NCI-H2171 (cell line): ENCODE results near the gene OGFOD2.
A peak's percentile ranks its signal among the peaks of the same experiment; 100 is the strongest.

ENCODE experiments used
- DNase-seq: peaks from one replicate; lab custom pipeline; 2025; lab: John Stamatoyannopoulos, UW

Gene OGFOD2

DNA sequence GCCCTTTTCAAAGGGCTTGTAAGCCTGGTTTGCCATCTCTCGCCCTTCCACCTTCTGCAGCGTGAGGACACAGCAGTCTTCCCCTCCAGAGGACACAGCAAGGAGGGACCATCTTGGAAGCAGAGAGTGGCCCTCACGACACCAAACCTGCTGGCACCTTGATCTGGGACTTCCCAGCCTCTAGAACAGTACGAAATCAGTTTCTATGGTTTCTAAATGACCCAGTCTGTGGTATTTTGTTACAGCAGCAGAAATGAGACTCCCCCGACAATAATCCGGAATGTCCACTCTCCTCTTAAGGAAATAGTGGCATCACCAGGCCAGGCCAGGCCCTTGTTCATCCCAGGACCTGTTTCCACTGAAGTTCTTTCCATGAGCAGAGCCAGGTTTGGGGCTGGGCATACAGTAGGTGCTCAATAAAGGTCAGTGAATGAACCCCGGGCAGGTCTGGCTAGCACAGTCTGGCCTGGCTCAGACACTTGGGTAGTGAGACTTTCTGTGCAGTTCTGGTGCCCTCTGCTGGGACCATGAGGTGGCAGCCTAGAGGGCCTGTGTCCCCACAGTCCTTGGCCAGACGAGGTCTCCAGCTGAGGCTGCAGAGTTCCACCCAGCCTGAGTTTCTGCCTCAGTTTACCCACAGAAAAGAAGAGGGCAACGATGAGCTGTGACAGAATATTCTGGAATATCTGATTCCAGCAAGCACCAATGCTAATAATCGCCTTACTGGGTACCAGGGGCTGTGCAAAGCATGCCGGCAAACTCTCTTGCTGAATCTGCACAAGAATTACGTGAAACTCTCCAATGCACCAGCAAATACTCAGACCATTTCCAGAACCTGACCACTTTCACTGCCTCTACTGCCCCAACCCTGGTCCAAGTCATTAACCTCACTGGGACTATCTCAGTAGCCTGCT, 22.8 kb upstream of the OGFOD2 start:
- DNase-seq = peak; percentile 36

DNA sequence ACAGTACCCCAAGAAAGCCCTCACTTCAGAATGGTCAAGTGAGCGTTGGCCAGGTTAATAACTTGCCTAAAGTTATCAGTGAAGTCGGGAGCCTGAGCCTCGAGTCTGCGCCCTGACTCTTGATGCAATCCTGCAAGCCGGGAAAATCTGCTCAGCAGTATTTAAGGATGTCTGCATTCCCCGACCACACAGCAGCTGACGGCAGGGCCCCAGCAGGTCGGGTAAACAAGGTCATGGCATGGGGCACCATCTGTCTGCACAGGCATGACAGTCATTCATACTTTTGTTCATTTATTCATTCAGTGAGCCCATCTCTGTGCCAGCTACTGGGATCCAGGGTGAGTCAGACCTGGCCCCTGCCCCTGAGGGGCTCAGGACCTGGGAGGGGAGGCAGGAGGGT, 19.9 kb upstream of the OGFOD2 start:
- DNase-seq = peak; percentile 28

DNA sequence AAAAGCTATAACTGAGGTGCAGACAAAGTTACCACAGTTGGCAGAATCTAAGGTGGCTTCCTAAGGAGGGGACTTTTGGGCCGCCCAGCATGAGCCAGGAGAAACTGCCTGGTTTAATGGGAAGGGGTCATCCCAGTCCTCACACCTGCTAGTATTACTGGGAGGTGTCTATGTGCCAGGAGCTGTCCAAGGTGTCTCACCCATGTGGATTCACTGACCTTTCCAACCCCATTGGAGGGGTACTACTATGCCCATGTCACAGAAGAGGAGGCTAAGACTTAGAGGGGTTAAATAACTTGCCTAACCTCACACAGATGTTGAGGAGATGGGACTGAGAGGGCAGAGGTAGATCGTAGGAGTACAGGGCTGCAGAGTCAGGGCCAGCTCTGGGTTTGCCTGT, 19.0 kb upstream of the OGFOD2 start:
- DNase-seq = no peak

DNA sequence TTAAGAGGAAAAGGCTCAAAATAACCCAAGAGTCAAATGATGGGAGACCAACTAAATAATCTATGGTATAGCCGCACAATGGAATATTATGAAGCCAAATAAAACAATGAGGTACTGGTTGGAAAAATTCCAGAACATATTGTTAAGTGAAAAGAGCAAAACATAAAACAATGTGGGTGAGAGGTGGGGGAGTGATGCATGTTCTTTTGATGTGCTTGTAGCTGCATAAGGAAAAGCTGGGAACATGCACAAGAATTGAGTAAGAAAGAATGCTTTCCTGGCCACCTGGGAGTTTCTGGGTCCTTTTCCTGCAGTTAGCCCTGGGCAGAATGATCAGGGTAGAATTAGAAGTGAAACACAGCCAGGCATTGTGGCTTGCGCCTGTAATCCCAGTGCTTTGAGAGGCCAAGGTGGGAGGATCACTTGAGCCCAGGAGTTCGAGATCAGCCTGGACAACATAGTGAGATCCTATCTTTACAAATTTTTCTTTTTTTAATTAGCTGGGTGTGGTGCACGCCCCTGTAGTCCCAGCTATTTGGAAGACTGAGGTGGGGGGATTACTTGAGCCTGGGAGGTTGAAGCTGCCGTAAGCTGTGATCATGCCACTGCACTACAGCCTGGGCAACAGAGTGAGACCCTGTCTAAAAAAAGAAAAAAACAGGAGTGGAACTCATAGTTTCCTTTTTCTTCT, 16.7 kb upstream of the OGFOD2 start:
- DNase-seq = no peak

DNA sequence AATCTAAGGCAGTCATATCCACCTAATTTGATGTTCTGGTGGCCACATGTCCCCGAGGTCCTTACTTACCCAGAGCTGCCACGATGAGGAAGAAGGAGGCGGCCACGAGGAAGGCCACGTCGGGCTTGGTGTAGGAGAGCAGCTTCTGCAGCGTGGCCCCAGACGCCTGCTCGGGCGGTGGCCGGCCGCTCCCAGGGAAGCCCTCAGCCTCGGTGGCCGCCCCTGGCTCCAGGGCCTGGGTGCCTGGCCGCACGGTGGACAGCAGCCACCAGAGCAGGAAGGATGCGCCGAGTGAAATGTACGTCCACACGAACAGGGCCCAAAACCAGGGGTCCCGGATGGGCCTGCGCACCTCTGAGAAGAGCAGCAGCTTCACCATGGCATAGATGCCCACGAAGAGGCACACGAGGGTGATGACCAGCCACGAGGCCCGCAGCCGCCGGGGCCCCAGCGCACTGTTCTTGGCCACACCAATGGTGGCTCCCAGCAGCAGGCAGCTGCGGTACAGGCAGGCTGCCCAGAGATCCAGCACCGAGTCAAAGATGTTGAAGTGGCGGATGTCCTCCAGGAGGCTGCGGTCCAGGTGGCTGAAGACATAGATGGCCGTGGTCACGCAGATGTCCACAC, 15.4 kb upstream of the OGFOD2 start:
- DNase-seq = no peak

DNA sequence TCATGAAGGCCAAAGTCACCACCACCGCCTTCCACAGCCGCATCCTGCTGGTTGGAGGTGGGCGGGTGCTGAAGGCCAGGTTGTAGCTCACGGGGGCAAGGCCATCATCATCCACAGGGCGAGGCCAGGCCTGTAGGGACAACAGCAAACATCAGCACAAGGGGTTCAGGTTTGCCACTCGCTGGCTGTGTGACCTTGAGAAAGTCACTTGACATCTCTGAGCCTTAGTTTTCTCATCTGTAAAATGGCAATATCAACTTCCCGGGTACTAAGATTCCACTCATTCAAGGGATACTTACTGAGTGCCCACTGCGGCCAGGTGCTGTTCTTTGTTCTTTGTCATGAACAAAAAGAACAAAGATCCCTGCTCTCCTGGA, 14.9 kb upstream of the OGFOD2 start:
- DNase-seq = no peak

DNA sequence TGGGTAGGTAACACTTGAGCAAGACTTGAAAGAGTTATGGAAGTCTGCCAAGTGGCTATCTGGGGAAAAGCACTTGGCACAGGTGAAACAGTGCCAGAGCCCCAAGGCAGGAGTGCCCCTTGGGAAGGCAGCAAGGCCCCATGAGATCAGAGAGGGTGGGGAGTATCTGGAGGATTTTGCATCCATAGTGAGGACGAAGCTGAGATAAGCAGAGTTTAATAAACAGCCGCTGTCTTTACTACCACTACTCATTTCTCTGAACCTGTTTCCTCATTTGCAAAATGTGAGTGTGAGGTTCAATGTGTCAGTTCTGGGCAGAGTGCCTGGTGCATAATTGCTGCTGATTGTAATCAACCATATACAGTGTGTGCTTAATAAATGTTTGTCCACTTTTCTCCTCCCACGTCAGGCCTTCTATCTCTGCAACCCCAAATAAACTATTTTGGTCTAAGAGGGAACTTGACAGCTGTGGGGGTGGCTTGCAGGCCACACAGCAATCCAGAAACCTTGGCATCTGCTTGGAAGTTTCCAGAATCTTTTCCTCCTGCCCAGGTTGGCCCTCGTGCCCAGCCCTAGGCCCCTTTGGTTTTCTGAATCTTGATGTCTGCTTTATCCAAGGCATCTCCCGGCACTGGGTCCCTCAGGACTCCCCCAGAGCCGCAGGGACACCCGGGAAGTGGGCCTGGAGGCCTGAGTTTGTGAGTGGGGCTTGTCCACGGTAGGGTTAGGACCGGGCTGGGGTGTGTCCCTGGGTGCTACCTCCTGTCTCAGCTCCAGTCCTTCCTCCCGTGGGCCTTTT, 13.3 kb upstream of the OGFOD2 start:
- DNase-seq = peak; percentile 36

DNA sequence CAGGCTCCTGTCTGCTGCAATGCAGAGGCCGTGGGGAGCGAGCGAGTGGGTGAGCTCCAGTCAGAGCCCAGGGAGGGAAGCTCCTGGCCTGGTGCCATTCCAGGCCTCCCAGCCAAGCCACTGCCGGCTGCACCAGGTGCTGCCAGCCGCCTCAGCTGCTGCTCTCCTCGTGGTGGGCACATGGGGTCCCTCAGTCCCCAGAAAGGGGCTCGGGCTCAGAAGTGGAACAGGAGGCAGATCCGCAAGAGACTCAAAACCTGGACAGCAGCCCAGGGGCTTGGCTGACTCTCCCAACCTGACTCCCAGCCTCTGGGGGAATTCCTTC, 11.1 kb upstream of the OGFOD2 start:
- DNase-seq = peak; percentile 56

DNA sequence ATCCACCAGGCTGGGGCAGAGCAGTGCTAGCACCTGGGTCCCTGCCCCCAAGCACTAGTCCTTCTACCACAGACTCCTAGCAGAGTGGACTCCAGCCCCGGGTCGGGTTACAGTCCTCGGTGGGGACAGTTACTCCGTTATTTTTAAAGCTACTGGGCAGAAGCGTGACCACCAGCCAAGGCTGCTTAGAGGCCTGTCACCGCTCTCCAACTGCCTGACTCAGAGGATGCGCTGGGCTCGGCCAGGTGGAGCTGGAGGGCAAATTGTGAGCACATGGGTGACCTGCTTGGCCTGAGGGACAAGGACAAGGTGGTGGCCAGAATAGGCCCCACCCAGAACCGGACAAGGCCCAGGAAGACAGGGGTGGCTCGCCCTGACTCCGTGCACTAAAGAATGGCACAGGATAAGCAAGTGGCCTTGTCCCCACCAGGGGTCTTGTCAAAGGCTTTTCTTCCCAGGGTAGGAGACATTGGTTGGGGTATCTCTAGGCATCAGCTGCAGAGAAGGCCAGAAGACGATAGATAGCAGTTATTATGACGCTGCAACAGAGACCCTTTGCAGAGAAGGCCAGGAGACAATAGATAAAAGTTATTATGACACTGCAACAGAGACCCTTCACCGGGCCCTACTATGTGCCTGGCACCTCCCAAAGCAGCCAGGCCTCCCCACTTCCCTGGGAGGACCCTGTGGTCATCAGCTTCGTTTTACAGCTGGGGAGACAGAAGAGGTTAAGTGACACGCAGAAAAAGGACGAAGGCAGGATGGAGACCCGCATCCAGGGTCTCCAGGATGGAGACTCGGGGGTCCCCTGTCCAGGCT, 10.4 kb upstream of the OGFOD2 start:
- no peak for DNase-seq

DNA sequence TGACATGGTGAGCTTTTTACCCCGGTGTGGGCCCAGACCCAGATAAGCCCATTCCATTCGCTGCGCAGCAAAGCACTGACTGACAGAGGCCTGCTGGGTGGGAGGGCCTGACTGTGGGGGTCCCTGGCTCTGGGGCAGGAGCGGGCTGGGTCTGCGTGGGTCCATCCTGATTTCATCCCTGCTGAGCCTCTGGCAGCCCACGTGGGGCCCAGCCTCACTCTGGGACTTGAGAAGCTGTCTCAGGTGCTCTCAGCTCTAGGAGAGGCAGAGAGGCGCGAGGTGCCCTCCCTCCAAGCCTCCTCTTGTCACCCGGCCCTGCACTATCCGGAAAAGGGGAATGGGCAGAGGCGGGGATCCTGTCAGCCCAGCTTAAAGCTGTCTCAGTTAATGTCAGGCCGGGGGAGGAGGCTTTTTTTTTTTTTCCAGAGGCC, 9.7 kb upstream of the OGFOD2 start:
- DNase-seq = no peak

DNA sequence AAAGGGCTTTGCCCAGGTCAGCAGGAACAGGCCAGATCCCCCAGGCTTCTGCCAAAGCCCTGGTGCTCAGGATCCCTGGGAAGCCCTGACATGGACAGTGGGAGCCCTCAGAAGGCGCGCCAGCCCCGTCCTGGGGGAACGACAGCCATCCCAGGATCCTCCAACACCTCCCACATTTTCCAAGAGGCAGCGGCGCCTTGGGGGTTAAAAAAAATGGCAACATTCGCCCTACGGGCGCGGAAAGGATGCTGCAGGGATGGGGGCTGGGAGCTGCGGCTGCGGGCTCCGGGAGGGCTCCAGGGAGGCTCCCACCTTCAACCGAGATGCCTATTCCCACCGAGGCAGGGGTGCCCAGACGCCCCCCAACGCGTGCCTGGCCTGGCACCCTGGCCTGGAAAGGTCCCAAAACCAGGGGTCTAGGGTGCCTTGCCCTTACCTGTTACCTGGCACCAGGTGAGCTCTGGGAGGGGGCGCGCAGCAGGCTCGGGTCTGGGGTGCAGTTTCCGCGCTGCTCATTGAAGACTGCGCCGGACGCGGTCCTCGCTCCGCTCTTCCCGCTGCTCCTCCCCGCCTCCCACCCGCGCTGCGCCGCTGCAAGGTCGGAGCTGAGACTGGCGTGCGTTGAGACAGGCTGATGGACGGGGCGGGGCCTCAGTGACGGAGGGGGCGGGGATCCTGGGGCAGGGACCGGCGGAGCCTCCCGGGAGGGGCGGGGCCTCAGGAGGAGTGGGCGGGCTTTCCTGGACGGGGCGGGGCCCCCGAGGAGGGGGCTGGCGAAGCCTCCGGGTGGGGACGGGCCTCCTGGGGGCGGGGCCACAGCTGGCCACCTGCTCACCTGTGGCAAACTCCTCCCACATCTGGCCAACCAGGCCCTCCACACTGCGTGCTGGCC, 8.9 kb upstream of the OGFOD2 start, which contains the start of gene ABCB9:
TSS of gene ABCB9 (minus strand) at position 613 of the 892 bp plus-strand sequence. CDS start 6,228 bp downstream, outside the sequence.
- DNase-seq = peak; percentile 91

DNA sequence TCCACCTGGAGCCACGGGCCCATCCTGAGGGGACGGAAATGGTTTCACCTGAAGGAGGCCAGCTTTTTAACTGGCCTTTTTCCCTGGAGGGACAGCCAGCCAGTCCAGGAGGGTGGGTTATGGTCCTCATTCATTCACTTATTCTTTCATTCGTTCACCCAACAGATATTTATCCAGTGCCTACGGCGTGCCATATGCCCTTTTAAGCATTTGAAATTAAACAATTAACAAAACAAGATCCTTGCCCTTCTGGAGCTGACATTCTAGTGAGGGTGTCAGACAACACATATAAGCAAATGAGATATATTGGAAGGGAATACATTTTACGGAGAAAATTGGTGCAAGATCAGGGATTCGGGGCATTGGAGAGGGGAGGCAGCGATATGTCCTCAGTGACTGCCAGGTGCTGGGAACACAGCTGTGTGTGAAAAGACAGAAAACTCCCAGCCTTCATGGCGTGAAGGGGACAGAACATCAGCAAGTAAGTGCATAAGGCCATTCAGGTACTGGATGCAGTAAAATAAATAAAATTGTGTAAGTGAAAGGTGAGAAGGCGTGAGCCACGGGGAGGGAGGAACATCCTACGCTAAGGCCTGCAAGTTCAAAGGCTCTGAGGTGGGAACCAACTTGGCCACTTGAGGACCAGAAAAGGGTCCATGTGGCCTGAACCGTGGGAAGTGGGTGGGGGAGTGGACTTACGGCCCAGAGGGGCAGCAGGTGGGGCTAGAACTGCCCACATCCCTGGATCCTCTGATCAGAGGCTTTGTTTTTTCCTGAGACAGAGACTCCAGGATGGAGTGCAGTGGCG, 8.1 kb upstream of the OGFOD2 start:
- no peak for DNase-seq

DNA sequence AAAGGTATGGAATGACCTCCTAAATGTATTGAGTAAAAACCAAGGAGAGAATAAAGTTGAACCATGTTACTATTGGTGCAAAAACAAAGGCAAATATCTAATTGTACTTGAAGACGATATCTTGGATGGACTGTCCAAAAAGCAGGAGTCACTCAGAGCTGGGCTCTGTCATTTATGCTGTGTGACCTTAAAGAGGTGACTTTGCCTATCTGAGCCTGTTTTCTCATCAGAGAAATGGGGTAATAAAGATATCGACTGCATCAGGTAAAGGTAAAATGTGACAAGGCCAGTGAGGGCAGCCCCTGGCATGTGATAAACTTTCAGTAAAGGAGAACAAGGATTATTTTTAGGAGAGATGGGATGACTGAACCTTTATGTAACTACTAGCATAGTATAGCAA, 6.9 kb upstream of the OGFOD2 start:
- DNase-seq = no peak

DNA sequence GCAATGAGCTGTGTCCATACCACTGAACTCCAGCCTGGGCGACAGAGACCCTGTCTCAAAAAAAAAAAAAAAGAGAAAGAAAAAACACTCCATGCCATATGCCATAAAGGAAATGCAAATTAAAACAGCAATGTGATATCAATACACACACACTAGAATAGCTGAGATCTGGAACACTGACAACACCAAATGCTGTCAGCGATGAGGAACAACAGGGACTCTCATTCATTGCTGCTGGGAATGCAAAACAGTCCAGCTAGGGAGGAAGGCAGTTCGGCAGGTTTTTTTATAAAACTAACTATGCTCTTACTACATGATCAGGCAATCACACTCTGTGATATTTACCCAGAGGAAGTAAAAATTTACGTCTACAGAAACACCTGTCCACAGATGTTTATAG, 5.4 kb upstream of the OGFOD2 start:
- DNase-seq = peak; percentile 41

DNA sequence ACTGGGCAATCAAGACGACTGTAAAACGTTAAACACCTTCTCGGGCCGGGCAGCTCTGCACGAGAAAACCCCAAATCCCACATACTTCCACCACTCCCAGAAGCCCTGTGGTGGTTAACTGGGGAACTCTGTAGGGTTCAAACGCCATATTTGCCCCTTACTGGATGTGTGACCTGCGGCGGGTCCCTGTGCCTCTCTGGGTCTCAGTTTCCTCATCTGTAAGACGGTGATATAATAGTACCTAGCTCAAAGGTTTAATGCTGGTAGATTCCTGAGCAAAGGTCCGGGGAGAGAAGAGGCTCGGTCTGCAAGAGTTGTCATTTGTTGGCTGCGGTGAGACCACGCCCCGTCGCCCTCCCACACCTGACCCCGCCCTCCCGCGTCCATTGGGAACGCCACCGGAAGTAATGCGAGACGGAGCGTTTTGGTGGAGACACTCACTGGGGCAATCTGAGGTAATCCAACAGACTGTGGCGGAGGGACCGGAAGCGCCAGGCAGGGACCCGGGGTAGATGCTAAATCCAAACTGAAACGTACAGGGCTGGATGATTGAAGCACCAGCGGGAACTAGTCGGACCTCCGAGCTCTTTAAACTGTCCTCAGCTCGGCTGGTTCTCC, 661 bp upstream of the OGFOD2 start:
- peak; percentile 97 for DNase-seq

DNA sequence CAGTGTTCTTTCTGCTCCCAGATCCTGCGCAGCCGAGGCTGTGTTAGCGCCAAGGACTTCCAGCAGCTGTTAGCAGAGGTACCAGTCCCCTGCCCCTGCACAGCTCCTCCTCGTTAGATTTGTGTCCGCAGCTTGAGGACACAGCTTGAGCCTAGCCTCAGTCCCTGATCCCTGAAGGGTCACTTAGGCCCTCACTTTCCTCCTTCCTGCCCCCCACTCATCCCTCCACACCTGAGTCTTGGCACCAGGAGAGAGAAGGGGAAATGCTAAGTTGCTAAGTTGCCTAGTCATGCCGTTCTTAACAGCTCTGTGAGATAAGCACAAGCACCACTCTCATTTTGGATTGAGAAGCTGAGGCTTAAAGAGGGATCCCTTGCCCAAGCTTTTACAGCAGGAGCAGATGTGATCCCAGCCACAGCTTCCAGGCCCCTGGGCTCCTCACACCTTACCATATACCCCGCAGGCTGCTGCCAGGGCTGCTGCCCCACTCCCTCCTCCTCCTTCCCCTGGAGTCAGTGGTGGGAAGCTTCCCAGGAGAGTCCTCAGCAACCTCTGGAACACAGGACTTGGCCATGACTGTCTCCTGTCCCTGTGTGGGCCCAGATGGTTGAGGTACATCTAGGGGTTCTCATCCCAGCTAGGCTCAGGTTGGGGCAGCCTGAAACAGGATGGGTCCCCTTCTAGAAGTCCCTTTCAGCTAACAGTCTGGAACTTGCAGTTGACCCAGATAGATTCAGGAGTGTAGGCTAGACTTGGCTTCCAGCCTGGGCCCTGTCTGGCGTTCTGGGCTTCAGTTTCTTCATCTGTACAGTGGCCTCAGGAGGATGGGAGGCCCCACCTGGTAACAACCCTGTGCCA, 975 bp downstream of the OGFOD2 start:
- no peak for DNase-seq

DNA sequence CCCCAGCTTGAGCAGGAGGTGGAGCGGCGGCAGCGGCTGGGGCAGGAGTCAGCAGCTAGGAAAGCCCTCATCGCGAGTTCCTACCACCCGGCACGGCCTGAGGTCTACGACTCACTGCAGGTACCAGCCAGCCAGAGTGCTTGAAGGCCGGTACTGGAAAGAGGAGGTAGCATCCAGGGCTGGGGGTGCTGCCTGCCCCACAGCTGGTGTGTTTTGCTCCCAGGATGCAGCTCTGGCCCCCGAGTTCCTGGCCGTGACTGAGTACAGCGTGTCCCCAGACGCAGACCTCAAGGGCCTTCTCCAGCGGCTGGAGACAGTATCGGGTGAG, 1.6 kb downstream of the OGFOD2 start:
- DNase-seq = no peak

DNA sequence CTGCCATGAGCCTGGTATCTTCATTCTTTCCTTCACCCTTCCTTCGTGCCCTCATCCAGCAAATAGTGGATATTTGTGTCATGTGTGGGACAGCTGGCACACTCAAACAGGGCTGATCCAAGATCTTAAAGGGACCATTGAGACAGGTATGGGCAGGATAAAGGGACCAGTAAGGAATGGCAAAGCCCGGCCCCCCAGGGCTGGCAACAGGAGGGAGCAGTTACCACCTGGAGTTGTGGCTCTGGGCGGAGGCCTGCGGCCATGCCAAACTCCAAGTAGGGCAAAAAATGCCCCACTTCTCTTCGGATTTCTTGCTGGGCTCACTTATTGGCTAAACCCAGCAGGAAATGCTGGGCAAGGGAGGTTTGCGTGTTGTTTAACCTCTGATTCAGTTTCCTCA, 2.1 kb downstream of the OGFOD2 start:
- no peak for DNase-seq
